SK-N-SH treated with all-trans-retinoic acid at 6 μM for 48 hours (cell line): ENCODE results near the gene MFNG.

Source experiments
- ATAC-seq: fragments of 200-7000 bp; cut with Tn5 transposase; 3 replicates; pipeline ENCODE4 v1.9.1; 2020; ENCODE audit warnings: mild to moderate bottlenecking, moderate library complexity
- ARNTL ChIP-seq: fragments of 450-650 bp; formaldehyde crosslinking; IDR thresholded peaks from 2 replicates; pipeline ENCODE4 v1.5.0; 2020; ENCODE audit warnings: low read depth, mild to moderate bottlenecking, moderate library complexity, borderline replicate concordance
- BACH2 ChIP-seq: fragments of 250-450 bp; sonication (Bioruptor Pico); IDR thresholded peaks from 2 replicates; pipeline ENCODE4 v1.9.0; 2021; ENCODE audit warnings: mild to moderate bottlenecking, borderline replicate concordance
- CREB5 ChIP-seq: fragments of 250-450 bp; sonication (Bioruptor Pico); IDR thresholded peaks from 2 replicates; pipeline ENCODE4 v1.5.1; 2020; ENCODE audit warnings: low read depth, mild to moderate bottlenecking, moderate library complexity
- CSDC2 ChIP-seq: fragments of 250-450 bp; sonication (Bioruptor Pico); IDR thresholded peaks from 2 replicates; pipeline ENCODE4 v1.5.0; 2020; ENCODE audit warnings: mild to moderate bottlenecking, moderate library complexity
- CSRNP3 ChIP-seq: fragments of 250-450 bp; sonication (Bioruptor Pico); IDR thresholded peaks from 2 replicates; pipeline ENCODE4 v1.5.1; 2021; ENCODE audit warnings: mild to moderate bottlenecking, moderate library complexity
- ESRRG ChIP-seq: fragments of 250-450 bp; sonication (Bioruptor Pico); IDR thresholded peaks from 2 replicates; pipeline ENCODE4 v1.6.1; 2021; ENCODE audit warnings: mild to moderate bottlenecking
- GLIS3 ChIP-seq: fragments of 250-450 bp; sonication (Bioruptor Pico); IDR thresholded peaks from 2 replicates; pipeline ENCODE4 v1.5.0; 2020; ENCODE audit warnings: mild to moderate bottlenecking, moderate library complexity
- ISL1 ChIP-seq: fragments of 250-450 bp; sonication (Bioruptor Pico); IDR thresholded peaks from 2 replicates; pipeline ENCODE4 v2.1.2; 2022; ENCODE audit warnings: mild to moderate bottlenecking, moderate library complexity
- OSR1 ChIP-seq: fragments of 250-450 bp; sonication (Bioruptor Pico); IDR thresholded peaks from 2 replicates; pipeline ENCODE4 v1.8.0; 2022; ENCODE audit warnings: moderate library complexity, mild to moderate bottlenecking, inconsistent platforms
- POU6F1 ChIP-seq: fragments of 250-450 bp; sonication (Bioruptor Pico); IDR thresholded peaks from 2 replicates; pipeline ENCODE4 v1.8.0; 2021; ENCODE audit warnings: low read depth, mild to moderate bottlenecking, moderate library complexity, borderline replicate concordance
- RARB ChIP-seq: fragments of 250-450 bp; sonication (Bioruptor Pico); IDR thresholded peaks from 2 replicates; pipeline ENCODE4 v1.8.0; 2021; ENCODE audit warnings: mild to moderate bottlenecking, moderate library complexity
- SNAI2 ChIP-seq: fragments of 250-450 bp; sonication (Bioruptor Pico); IDR thresholded peaks from 2 replicates; pipeline ENCODE4 v1.5.0; 2020; ENCODE audit warnings: mild to moderate bottlenecking, moderate library complexity
- TCF4 ChIP-seq: fragments of 250-450 bp; sonication (Bioruptor Pico); IDR thresholded peaks from 2 replicates; pipeline ENCODE4 v1.8.0; 2021; ENCODE audit warnings: mild to moderate bottlenecking, moderate library complexity, borderline replicate concordance
- TOX ChIP-seq: fragments of 250-450 bp; sonication (Bioruptor Pico); IDR thresholded peaks from 2 replicates; pipeline ENCODE4 v1.8.0; 2021; ENCODE audit warnings: mild to moderate bottlenecking, moderate library complexity, borderline replicate concordance
- TSHZ2 ChIP-seq: fragments of 250-450 bp; sonication (Bioruptor Pico); IDR thresholded peaks from 2 replicates; pipeline ENCODE4 v1.5.0; 2020; ENCODE audit warnings: mild to moderate bottlenecking, moderate library complexity
- ZC3H10 ChIP-seq: fragments of 250-450 bp; sonication (Bioruptor Pico); IDR thresholded peaks from 2 replicates; pipeline ENCODE4 v1.5.1; 2021; ENCODE audit warnings: mild to moderate bottlenecking, moderate library complexity
- ZFP3 ChIP-seq: fragments of 250-450 bp; sonication (Bioruptor Pico); IDR thresholded peaks from 2 replicates; pipeline ENCODE4 v1.5.0; 2020; ENCODE audit warnings: mild to moderate bottlenecking, moderate library complexity
- ZFP30 ChIP-seq: fragments of 450-650 bp; formaldehyde crosslinking; IDR thresholded peaks from 2 replicates; pipeline ENCODE4 v1.5.0; 2022; ENCODE audit warnings: mild to moderate bottlenecking, moderate library complexity
- ZNF565 ChIP-seq: fragments of 450-650 bp; formaldehyde crosslinking; conservative IDR thresholded peaks from 2 replicates; pipeline ENCODE4 v1.5.0; 2020; ENCODE audit warnings: low read depth, mild to moderate bottlenecking, moderate library complexity
- ZNF8 ChIP-seq: fragments of 450-650 bp; formaldehyde crosslinking; IDR thresholded peaks from 2 replicates; pipeline ENCODE4 v1.5.0; 2020; ENCODE audit warnings: mild to moderate bottlenecking, moderate library complexity

Gene MFNG

GRCh38 chr22:37510091-37510490 lies 23.9 kb upstream of the MFNG start:
- ATAC-seq = no peak
- TF ChIP-seq OSR1 (CRISPR knock-in tag) (no peak), TOX (CRISPR knock-in tag) (no peak), ZNF565 (CRISPR knock-in tag) (no peak), ARNTL (no peak), ISL1 (CRISPR knock-in tag) (no peak), ZC3H10 (CRISPR knock-in tag) (no peak), GLIS3 (CRISPR knock-in tag) (no peak), ZFP30 (CRISPR knock-in tag) (no peak), CREB5 (CRISPR knock-in tag) (no peak), POU6F1 (CRISPR knock-in tag) (no peak), SNAI2 (CRISPR knock-in tag) (no peak), BACH2 (CRISPR knock-in tag) (no peak), CSRNP3 (CRISPR knock-in tag) (no peak), ZNF8 (CRISPR knock-in tag) (no peak), TSHZ2 (no peak), TCF4 (no peak), CSDC2 (CRISPR knock-in tag) (no peak), RARB (CRISPR knock-in tag) (no peak), ESRRG (no peak), ZFP3 (CRISPR knock-in tag) (no peak)

GRCh38 chr22:37509059-37509860 lies 23.1 kb upstream of the MFNG start:
- no peak for TF ChIP-seq ZNF8 (CRISPR knock-in tag)
- TF ChIP-seq TCF4 = no peak
- TF ChIP-seq ESRRG = no peak
- TF ChIP-seq SNAI2 (CRISPR knock-in tag) = no peak
- TF ChIP-seq POU6F1 (CRISPR knock-in tag) = no peak
- no peak for TF ChIP-seq CSRNP3 (CRISPR knock-in tag)
- ATAC-seq = peak; percentile 18; the same call in 2 of the 3 replicates
